Activated CD4-positive, alpha-beta memory T cell treated with anti-CD3 and anti-CD28 coated beads for 36 hours (primary cell): ENCODE results near the gene EXOSC6. TPM values are rescaled to one million over a fixed set of nuclear protein-coding genes. Genes with fewer than 3 reads are reported as not detected.
"Not testable (repeated sequence)": the region's sequence is repeated elsewhere in the genome, so short reads cannot be mapped to it uniquely, and the experiment has no call there.

Experiments
- CTCF ChIA-PET: fragments of 350-600 bp; sonication (Branson Sonifier 250); formaldehyde crosslinking; loops from one replicate; lab custom pipeline; 2021; ENCODE audit warnings: antibody characterized with exemption, inconsistent platforms; lab: Charles Lee
- POLR2A ChIA-PET: fragments of 350-600 bp; sonication (Branson Sonifier 250); formaldehyde crosslinking; loops from one replicate; lab custom pipeline; 2021; ENCODE audit warnings: antibody characterized with exemption; lab: Charles Lee
- DNase-seq: peaks from one replicate; pipeline ENCODE4 v3.0.0-alpha.2; 2020
- H3K27ac Mint-ChIP-seq: one replicate; pipeline ENCODE4 v1.8.0; 2021; ENCODE audit warnings: mixed read lengths
- H3K27me3 Mint-ChIP-seq: one replicate; pipeline ENCODE4 v1.8.0; 2021; ENCODE audit warnings: mixed read lengths
- H3K36me3 Mint-ChIP-seq: one replicate; pipeline ENCODE4 v1.8.0; 2021; ENCODE audit warnings: mixed read lengths
- H3K4me1 Mint-ChIP-seq: one replicate; pipeline ENCODE4 v1.8.0; 2021; ENCODE audit warnings: low read depth, mixed read lengths
- H3K4me3 Mint-ChIP-seq: one replicate; pipeline ENCODE4 v1.8.0; 2021; ENCODE audit warnings: mild to moderate bottlenecking, mixed read lengths
- H3K9me3 Mint-ChIP-seq: one replicate; pipeline ENCODE4 v1.8.0; 2021; ENCODE audit warnings: mixed read lengths
- intact Hi-C: fragments of 100-400 bp; cut with micrococcal nuclease; formaldehyde crosslinking; loops from one replicate; pipeline ENCODE4 v1.15.1; 2023
- total RNA-seq, 2 experiments: library from RNA; stranded (reverse); gene quantifications; one replicate each; pipeline ENCODE4 v1.2.3, GENCODE V29; 2021

Gene EXOSC6
- total RNA-seq, 2 experiments from 2014 or later = 22.3 to 24.5 TPM

DNA sequence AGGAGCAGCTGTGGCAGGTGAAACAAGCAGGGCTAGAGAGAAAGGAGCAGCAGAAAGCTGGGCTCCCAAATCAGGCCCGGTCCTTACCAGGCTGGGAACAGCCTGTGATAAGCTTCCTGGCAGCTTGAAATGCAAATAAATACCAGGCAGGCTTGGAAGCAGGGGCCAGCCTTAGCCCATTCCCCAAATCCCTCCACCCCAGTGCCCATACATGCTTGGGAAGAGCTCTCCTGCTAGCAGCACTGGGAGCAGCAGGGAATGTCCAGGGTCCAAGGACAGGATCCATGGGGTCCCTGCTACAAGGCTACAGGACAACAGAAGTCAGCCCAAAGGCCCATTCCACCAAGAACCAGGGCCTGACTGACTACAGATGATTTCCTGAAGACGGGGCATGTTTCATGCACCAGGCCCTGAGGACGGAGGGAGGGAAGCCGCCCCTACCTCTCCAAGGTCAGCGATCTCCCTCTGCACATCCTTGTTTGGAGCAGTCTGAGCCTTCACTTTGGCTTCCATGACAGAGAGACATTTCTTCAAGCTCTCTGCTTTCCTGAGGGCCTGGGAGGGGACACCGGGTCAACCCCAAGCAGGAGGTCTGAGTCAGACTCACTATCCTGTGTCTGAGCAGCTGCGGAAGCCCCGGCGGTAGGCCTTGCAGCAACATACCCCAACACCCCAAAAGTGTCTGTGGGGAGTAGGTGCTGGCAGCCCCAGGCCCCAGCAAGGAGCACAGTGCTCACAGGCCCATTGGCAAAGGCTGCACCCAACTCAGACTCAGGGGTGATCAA, 2.6 kb upstream of the EXOSC6 start:
- no peaks in the 10 kb centered on the region for H3K27me3 Mint-ChIP-seq
- H3K27ac Mint-ChIP-seq = no peak overlapping the region
- no peak overlapping the region for H3K4me3 Mint-ChIP-seq
- H3K4me1 Mint-ChIP-seq = peaks cover 7% of the 10 kb centered on the region
- H3K9me3 Mint-ChIP-seq = no peaks in the 10 kb centered on the region
- intact Hi-C loops = loop anchor here (10.0 kb wide), 1 partner anchor 300 kb away; no protein-coding TSS in a partner anchor
- DNase-seq = no peak
- peaks cover 59% of the 10 kb centered on the region for H3K36me3 Mint-ChIP-seq
- POLR2A ChIA-PET = interaction anchor here (0.7 to 1.7 kb wide), 2 partner anchors 35 to 93 kb away, joined by 3 to 8 read pairs; partner anchors contain the start of genes AARS1 and DDX19A
- CTCF ChIA-PET = interaction anchor here (0.7 to 5.3 kb wide), 11 partner anchors 8 to 298 kb away, joined by 3 to 26 read pairs (median 4); no protein-coding TSS in a partner anchor

GRCh38 chr16:70253291-70254106, 1.8 kb upstream of the EXOSC6 start:
- Mint-ChIP-seq H3K4me3 (no peak overlapping the region), H3K27me3 (no peaks in the 10 kb centered on the region), H3K27ac (no peak overlapping the region), H3K36me3 (peaks cover 52% of the 10 kb centered on the region), H3K4me1 (peaks cover 11% of the 10 kb centered on the region), H3K9me3 (no peaks in the 10 kb centered on the region)
- peak; percentile 49 for DNase-seq
- ChIA-PET CTCF (interaction anchor here (0.7 to 5.3 kb wide), 10 partner anchors 9 to 299 kb away, joined by 3 to 26 read pairs (median 5); no protein-coding TSS in a partner anchor), POLR2A (interaction anchor here (0.7 to 1.7 kb wide), 2 partner anchors 35 to 94 kb away, joined by 3 to 8 read pairs; partner anchors contain the start of genes AARS1 and DDX19A)
- intact Hi-C loops = loop anchor here (10.0 kb wide), 1 partner anchor 301 kb away; no protein-coding TSS in a partner anchor

DNA sequence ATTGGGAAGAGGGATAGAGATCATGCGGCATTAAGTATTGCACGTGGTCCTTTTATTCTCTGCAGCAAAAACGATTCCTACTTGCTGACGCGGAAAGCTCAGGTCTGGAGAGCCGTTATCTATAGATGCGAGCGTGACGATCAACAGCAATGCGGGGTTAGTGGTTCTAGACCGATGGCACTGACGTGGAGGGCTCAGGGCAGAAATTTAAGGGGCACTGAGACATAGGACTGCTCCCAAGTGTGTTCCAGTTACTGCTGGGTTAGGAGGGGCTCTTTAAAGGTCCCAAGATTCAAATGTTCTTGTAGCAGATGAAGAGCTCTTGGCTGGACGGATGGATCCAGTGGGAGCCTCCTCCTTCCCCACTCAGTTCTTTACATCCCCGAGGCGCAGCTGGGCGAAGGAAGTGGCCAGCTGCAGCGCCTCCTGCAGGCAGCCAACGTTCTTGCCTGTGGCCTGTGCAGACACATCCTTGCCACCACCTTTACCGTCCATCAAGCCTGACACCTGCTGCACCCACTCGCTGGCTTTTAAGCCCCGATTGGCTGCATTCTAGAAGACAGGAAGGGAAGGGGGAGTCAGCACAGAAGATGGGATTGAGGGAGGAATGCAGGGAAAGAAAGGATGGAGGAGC, 732 bp upstream of the EXOSC6 start:
- H3K27me3 Mint-ChIP-seq = no peaks in the 10 kb centered on the region
- H3K27ac Mint-ChIP-seq = peak overlapping the region; percentile 94
- peak; percentile 41 for DNase-seq
- CTCF ChIA-PET = interaction anchor here (0.6 to 5.3 kb wide), 18 partner anchors 10 to 312 kb away, joined by 3 to 26 read pairs (median 5); partner anchors contain the start of gene AARS1
- intact Hi-C loops = loop anchor here (1.0 to 10.0 kb wide), 3 partner anchors 37 to 302 kb away; partner anchors contain the start of genes AARS1, COG4 and SF3B3
- POLR2A ChIA-PET = interaction anchor here (1.2 to 2.3 kb wide), 5 partner anchors 19 to 272 kb away, joined by 3 to 10 read pairs (median 7); partner anchors contain the start of genes AARS1, DDX19A and DDX19B
- H3K4me3 Mint-ChIP-seq = no peak overlapping the region
- H3K9me3 Mint-ChIP-seq = no peaks in the 10 kb centered on the region
- peaks cover 18% of the 10 kb centered on the region for H3K4me1 Mint-ChIP-seq
- H3K36me3 Mint-ChIP-seq = peaks cover 43% of the 10 kb centered on the region

DNA sequence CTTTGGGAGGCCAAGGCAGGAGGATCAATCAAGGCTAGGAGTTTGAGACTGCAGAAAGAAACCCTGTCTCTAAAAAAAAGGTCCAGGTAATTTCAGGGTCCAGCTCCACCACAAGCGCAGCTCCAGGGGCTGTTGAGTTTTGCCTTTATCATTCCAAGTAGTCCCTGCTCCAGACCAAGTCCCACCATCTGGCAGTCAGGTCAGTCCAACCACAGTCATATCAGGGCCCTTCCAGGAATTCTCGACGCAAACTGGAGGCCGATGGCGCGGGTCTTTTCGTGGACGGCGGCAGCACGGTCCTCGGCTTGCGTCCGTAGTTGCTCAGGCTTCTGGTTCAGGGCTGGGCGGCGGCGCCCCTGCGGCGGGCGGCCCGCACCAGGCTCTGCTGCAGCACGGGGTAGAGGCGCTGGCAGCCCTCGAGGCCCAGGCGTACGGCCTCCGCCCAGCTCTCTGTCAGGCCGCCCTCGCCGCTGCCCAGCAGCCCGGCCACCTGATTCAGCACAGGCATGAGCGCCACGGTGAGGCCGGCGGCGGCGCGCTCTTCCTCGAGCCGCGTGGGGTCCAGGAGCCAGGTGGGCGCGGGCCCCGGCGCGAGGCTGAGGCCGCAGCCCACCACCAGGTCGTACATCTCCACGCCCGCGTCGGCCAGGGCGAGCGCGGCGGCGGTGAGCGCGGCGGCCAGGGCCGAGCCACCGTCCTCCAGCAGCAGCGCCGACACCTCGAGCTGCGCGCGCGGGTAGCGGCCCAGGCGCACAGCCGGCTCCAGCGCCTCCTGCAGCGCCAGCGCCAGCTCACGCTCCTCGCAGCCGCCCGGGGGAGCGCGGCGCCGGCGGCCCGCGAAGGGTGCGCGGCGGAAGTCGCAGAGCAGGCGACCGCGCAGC, 752 bp downstream of the EXOSC6 start:
- H3K9me3 Mint-ChIP-seq = no peaks in the 10 kb centered on the region
- DNase-seq = peak; percentile 56
- CTCF ChIA-PET = interaction anchor here (0.8 to 5.3 kb wide), 10 partner anchors 17 to 632 kb away, joined by 3 to 26 read pairs (median 5); partner anchors contain the start of genes AARS1 and DDX19B
- POLR2A ChIA-PET = interaction anchor here (1.0 to 2.3 kb wide), 6 partner anchors 20 to 274 kb away, joined by 4 to 10 read pairs (median 7); partner anchors contain the start of genes AARS1, DDX19A and DDX19B
- peaks cover 38% of the 10 kb centered on the region for H3K36me3 Mint-ChIP-seq
- H3K4me3 Mint-ChIP-seq = peak overlapping the region; percentile 84
- H3K4me1 Mint-ChIP-seq = peaks cover 25% of the 10 kb centered on the region
- intact Hi-C loops = loop anchor here (10.0 kb wide), 1 partner anchor 304 kb away; no protein-coding TSS in a partner anchor
- no peaks in the 10 kb centered on the region for H3K27me3 Mint-ChIP-seq
- peak overlapping the region; percentile 85 for H3K27ac Mint-ChIP-seq

GRCh38 chr16:70249697-70250096, 2.0 kb downstream of the EXOSC6 start:
- Mint-ChIP-seq H3K36me3 (peaks cover 28% of the 10 kb centered on the region), H3K4me3 (peak overlapping the region; percentile 69), H3K4me1 (peaks cover 28% of the 10 kb centered on the region), H3K27ac (peak overlapping the region; percentile 72)
- H3K9me3 Mint-ChIP-seq, CTCF ChIA-PET, H3K27me3 Mint-ChIP-seq, DNase-seq, POLR2A ChIA-PET: not testable (repeated sequence)
- intact Hi-C loops = loop anchor here (10.0 kb wide), 1 partner anchor 305 kb away; no protein-coding TSS in a partner anchor

GRCh38 chr16:70238773-70239172, 13.0 kb downstream of the EXOSC6 start:
- H3K27me3 Mint-ChIP-seq, H3K27ac Mint-ChIP-seq, CTCF ChIA-PET, POLR2A ChIA-PET, H3K4me1 Mint-ChIP-seq, H3K36me3 Mint-ChIP-seq, H3K4me3 Mint-ChIP-seq, DNase-seq, intact Hi-C loops, H3K9me3 Mint-ChIP-seq: not testable (repeated sequence)

DNA sequence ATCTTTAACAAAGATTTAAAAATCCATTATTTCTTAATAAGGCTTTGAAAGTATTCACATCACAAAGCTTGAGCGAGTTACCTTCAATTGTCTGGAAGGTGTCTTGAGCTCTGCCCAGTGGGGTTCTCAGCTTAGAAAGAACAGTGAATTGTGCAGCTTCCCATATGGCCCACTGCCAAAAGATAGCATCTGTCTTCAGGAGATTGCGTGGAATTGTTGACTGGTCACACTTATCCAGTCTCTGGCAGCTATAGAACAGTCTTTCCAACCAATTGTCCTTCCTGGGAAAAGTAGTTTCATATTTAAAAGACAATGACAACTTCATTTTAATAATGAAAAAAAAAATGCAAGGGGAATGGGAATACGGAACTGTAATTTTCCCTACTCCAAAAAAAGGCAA, 19.9 kb downstream of the EXOSC6 start:
- intact Hi-C loops, DNase-seq, CTCF ChIA-PET, H3K4me3 Mint-ChIP-seq, H3K27me3 Mint-ChIP-seq, H3K4me1 Mint-ChIP-seq, H3K9me3 Mint-ChIP-seq, H3K27ac Mint-ChIP-seq, POLR2A ChIA-PET: not testable (repeated sequence)
- H3K36me3 Mint-ChIP-seq = peaks cover 13% of the 10 kb centered on the region

DNA sequence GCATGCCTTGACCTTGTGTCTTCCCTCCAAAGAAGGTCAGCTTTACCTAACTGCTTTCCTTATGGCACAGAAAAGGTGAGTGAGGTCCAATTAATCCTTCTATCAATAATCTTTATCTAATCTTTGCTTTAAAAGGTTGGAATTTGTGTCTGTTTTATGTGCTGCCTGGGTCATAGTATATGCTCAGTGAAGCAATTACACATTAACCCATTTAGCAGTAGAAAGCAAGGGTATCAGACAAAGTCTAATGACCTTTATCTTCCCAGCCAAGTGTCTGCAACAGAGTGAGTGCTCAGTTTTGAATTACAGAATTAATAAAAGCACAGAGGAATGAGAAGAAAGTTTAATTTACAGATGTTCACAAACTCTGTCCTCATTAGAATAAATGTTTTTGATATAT, 25.7 kb downstream of the EXOSC6 start:
- H3K27ac Mint-ChIP-seq = peak overlapping the region; percentile 33

GRCh38 chr16:70225430-70225829, 26.3 kb downstream of the EXOSC6 start:
- Mint-ChIP-seq H3K36me3 (peaks cover 19% of the 10 kb centered on the region), H3K4me1 (peaks cover 18% of the 10 kb centered on the region)
- DNase-seq, POLR2A ChIA-PET, H3K27me3 Mint-ChIP-seq, H3K4me3 Mint-ChIP-seq, intact Hi-C loops, H3K27ac Mint-ChIP-seq, CTCF ChIA-PET, H3K9me3 Mint-ChIP-seq: not testable (repeated sequence)

More for the DNA sequence above, 25.7 kb downstream of the EXOSC6 start:
- H3K4me3 Mint-ChIP-seq, H3K27me3 Mint-ChIP-seq, POLR2A ChIA-PET, CTCF ChIA-PET, H3K9me3 Mint-ChIP-seq, intact Hi-C loops, DNase-seq: not testable (repeated sequence)
- H3K4me1 Mint-ChIP-seq = peaks cover 18% of the 10 kb centered on the region
- H3K36me3 Mint-ChIP-seq = peaks cover 17% of the 10 kb centered on the region

DNA sequence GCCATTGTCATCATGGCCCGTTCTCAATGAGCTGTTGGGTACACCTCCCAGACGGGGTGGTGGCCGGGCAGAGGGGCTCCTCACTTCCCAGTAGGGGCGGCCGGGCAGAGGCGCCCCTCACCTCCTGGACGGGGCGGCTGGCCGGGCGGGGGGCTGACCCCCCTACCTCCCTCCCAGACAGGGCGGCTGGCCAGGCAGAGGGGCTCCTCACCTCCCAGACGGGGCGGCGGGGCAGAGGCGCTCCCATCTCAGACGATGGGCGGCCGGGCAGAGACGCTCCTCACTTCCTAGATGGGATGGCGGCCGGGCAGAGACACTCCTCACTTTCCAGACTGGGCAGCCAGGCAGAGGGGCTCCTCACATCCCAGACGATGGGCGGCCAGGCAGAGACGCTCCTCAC, 27.1 kb downstream of the EXOSC6 start:
- H3K4me3 Mint-ChIP-seq, H3K27me3 Mint-ChIP-seq, DNase-seq, H3K27ac Mint-ChIP-seq, H3K9me3 Mint-ChIP-seq, POLR2A ChIA-PET, CTCF ChIA-PET, intact Hi-C loops: not testable (repeated sequence)
- H3K4me1 Mint-ChIP-seq = peaks cover 18% of the 10 kb centered on the region
- H3K36me3 Mint-ChIP-seq = peaks cover 21% of the 10 kb centered on the region
